B cell (primary cell): ENCODE measurements around the gene SLC2A14. TPM values are rescaled to one million over a fixed set of nuclear protein-coding genes. Genes with fewer than 3 reads are reported as not detected.

Source experiments
- ATAC-seq: fragments of 200-7000 bp; cut with Tn5 transposase; one replicate; pipeline ENCODE4 v1.10.0; 2021; ENCODE audit warnings: low read depth, mild to moderate bottlenecking, moderate number of reproducible peaks, moderate library complexity
- CTCF ChIA-PET: fragments of 350-600 bp; sonication (Branson Sonifier 250); formaldehyde crosslinking; loops from one replicate; lab custom pipeline; 2021; ENCODE audit warnings: antibody characterized with exemption, inconsistent platforms; lab: Charles Lee
- POLR2A ChIA-PET: fragments of 350-600 bp; sonication (Branson Sonifier 250); formaldehyde crosslinking; loops from one replicate; lab custom pipeline; 2021; ENCODE audit warnings: antibody characterized with exemption; lab: Charles Lee
- DNase-seq: peaks from one replicate; pipeline ENCODE4 v3.0.0; 2013
- H2AFZ ChIP-seq: 2 replicates; pipeline ENCODE4 v1.6.1; 2012; ENCODE audit warnings: mild to moderate bottlenecking, low read depth, low read length; ENCODE audit not compliant: insufficient read depth, poor library complexity, severe bottlenecking
- H3K27ac ChIP-seq, 2 donors: 1 replicate in 1 of 2; 2 replicates in 1 of 2; pipeline ENCODE4 v1.5.1; 2012 to 2013; ENCODE audit warnings: low read length in 2 of 2, mild to moderate bottlenecking in 2 of 2, moderate library complexity in 1 of 2
- H3K27me3 ChIP-seq, 4 experiments: fragments of 200-600 bp in 1 of 4; sonication (generic) in 1 of 4; replicated peaks in 1 of 4; 1 replicate in 2 of 4; 2 replicates in 2 of 4; pipeline versions ENCODE4 v1.6.1 to v1.7.0; 2013 to 2016; ENCODE audit warnings: low read length in 3 of 4, mild to moderate bottlenecking in 2 of 4, mixed read lengths in 1 of 4, moderate library complexity in 1 of 4; ENCODE audit not compliant: insufficient read depth in 4 of 4, control insufficient read depth in 3 of 4; ENCODE audit errors: control extremely low read depth in 1 of 4
- H3K36me3 ChIP-seq, 2 experiments: replicated peaks in 1 of 2; 1 replicate in 1 of 2; 2 replicates in 1 of 2; pipeline versions ENCODE4 v1.6.1 to v1.7.1; 2013; ENCODE audit warnings: low read length in 1 of 2; ENCODE audit not compliant: insufficient read depth in 2 of 2, control insufficient read depth in 1 of 2; ENCODE audit errors: control extremely low read depth in 1 of 2, extremely low read depth in 1 of 2
- H3K4me1 ChIP-seq, 2 donors: fragments of 200-600 bp in 1 of 2; sonication (generic) in 1 of 2; 1 replicate in 1 of 2; 2 replicates in 1 of 2; pipeline versions ENCODE4 v1.5.1 to v1.6.1; 2013 to 2017; ENCODE audit warnings: low read length in 2 of 2; ENCODE audit not compliant: control insufficient read depth in 2 of 2, insufficient read depth in 2 of 2
- H3K4me2 ChIP-seq: replicated peaks from 2 replicates; pipeline ENCODE3; 2012; ENCODE audit warnings: mild to moderate bottlenecking, low read depth, low read length; ENCODE audit not compliant: poor library complexity, severe bottlenecking
- H3K4me3 ChIP-seq, 5 experiments: fragments of 200-600 bp in 1 of 5; sonication (generic) in 1 of 5; 1 replicate in 3 of 5; 2 replicates in 2 of 5; pipeline versions ENCODE4 v1.5.1 to v1.7.0; 2011 to 2016; ENCODE audit warnings: low read length in 4 of 5, mild to moderate bottlenecking in 4 of 5, low read depth in 2 of 5, control low read depth in 1 of 5, moderate library complexity in 1 of 5; ENCODE audit not compliant: insufficient read depth in 1 of 5; ENCODE audit errors: control extremely low read depth in 1 of 5, extremely low read depth in 1 of 5
- H3K79me2 ChIP-seq: fragments of 200-600 bp; sonication (generic); one replicate; pipeline ENCODE4 v1.6.0; 2016; ENCODE audit warnings: low read length; ENCODE audit not compliant: control insufficient read depth, insufficient read depth
- H3K9ac ChIP-seq: fragments of 200-600 bp; sonication (generic); 2 replicates; pipeline ENCODE4 v1.6.1; 2017; ENCODE audit warnings: mild to moderate bottlenecking, low read length, moderate library complexity
- H3K9me3 ChIP-seq, 3 donors: one replicate each; pipeline versions ENCODE4 v1.6.1 to v1.7.1; 2013; ENCODE audit warnings: low read length in 2 of 3; ENCODE audit not compliant: control insufficient read depth in 2 of 3, insufficient read depth in 1 of 3; ENCODE audit errors: control extremely low read depth in 1 of 3
- H4K20me1 ChIP-seq: 2 replicates; pipeline ENCODE4 v1.6.0; 2012; ENCODE audit warnings: mild to moderate bottlenecking, low read length; ENCODE audit not compliant: insufficient read depth, control insufficient read depth, poor library complexity, severe bottlenecking
- H3K27ac Mint-ChIP-seq: one replicate; pipeline ENCODE4 v1.8.0; 2021; ENCODE audit warnings: mixed read lengths
- H3K27me3 Mint-ChIP-seq: one replicate; pipeline ENCODE4 v1.8.0; 2021; ENCODE audit warnings: mixed read lengths
- H3K4me1 Mint-ChIP-seq: one replicate; pipeline ENCODE4 v1.8.0; 2021; ENCODE audit warnings: mixed read lengths
- H3K4me3 Mint-ChIP-seq: one replicate; pipeline ENCODE4 v1.8.0; 2021; ENCODE audit warnings: mixed read lengths
- H3K9me3 Mint-ChIP-seq: one replicate; pipeline ENCODE4 v1.8.0; 2022; ENCODE audit warnings: mixed read lengths; ENCODE audit not compliant: insufficient read depth
- EZH2 ChIP-seq: IDR thresholded peaks from 2 replicates; pipeline ENCODE4 v1.6.1; 2012; ENCODE audit warnings: borderline replicate concordance, low read depth, mild to moderate bottlenecking, moderate library complexity, low read length; ENCODE audit not compliant: insufficient read depth, poor library complexity, severe bottlenecking
- WGBS: methylation state at CpG from one replicate; pipeline ENCODE4 v1.1.5; 2013; ENCODE audit warnings: missing lambda C conversion rate; ENCODE audit not compliant: insufficient coverage; 5-methylcytosine and 5-hydroxymethylcytosine counted together
- intact Hi-C: fragments of 100-400 bp; cut with micrococcal nuclease; formaldehyde crosslinking; loops from one replicate; pipeline ENCODE4 v1.10.0; 2022
- polyA plus RNA-seq: library from polyadenylated mRNA; depleted of rRNA; stranded (reverse); fragments of >200 nt; gene quantifications from 2 replicates; pipeline ENCODE4 v1.2.3, GENCODE V29; 2012
- total RNA-seq, 2 donors: library from RNA; stranded (reverse); fragments of 120-200 nt in 1 of 2; gene quantifications; 1 replicate in 1 of 2; 2 replicates in 1 of 2; pipeline versions ENCODE4 v1.2.3 to v1.2.4, GENCODE V29; 2013 to 2022
- TF ChIP-seq, protein P1 (sequence below): fragments of 200-600 bp; IDR thresholded peaks from one replicate; pipeline ENCODE4 v1.8.0; 2022; ENCODE audit warnings: antibody characterized with exemption, mild to moderate bottlenecking

Gene SLC2A14
- total and polyA plus RNA-seq, 2 donors (not counting 1 experiment from before 2014, with no cell fraction given), result 2.5 to 4.7 TPM

DNA sequence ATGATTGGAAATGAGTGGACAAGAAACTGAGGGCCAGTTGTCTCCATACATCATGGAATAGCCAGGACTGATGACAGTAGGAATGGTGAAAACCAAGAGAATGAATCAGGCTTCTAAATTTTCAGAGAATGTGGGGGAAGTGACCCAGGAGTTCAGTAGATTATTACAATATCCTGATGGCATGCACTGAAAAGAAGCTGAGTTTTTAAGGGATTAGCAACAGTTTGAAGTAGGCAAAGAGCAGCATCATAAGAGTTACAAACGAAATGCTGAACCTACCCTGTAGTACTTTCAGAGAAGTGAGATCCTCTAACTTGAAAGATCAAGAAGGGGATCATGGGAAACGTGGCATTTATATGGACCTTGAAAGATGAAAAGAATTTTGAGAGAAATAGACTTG is 13.2 kb downstream of the SLC2A14 start:
- H3K27me3 ChIP-seq, result peaks cover 0 to 8% (median 0%) of the 10 kb centered on the region in 4 experiments
- no peaks in the 10 kb centered on the region for H3K9me3 ChIP-seq
- DNase-seq (no peak), ATAC-seq (no peak)
- H3K9me3 Mint-ChIP-seq, result no peaks in the 10 kb centered on the region
- H3K4me1 ChIP-seq, result peaks cover 3 to 4% of the 10 kb centered on the region in 2 donors
- WGBS, result 35% methylated on average over 2 of the region's 2 CpGs
- TF ChIP-seq EZH2, result no peak
- TF ChIP-seq, protein P1, sequence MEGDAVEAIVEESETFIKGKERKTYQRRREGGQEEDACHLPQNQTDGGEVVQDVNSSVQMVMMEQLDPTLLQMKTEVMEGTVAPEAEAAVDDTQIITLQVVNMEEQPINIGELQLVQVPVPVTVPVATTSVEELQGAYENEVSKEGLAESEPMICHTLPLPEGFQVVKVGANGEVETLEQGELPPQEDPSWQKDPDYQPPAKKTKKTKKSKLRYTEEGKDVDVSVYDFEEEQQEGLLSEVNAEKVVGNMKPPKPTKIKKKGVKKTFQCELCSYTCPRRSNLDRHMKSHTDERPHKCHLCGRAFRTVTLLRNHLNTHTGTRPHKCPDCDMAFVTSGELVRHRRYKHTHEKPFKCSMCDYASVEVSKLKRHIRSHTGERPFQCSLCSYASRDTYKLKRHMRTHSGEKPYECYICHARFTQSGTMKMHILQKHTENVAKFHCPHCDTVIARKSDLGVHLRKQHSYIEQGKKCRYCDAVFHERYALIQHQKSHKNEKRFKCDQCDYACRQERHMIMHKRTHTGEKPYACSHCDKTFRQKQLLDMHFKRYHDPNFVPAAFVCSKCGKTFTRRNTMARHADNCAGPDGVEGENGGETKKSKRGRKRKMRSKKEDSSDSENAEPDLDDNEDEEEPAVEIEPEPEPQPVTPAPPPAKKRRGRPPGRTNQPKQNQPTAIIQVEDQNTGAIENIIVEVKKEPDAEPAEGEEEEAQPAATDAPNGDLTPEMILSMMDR, result no peak
- H3K4me3 ChIP-seq, result no peak overlapping the region
- no peak overlapping the region for H3K4me3 Mint-ChIP-seq
- POLR2A ChIA-PET, result no interaction called here
- H2AFZ ChIP-seq, result no peak overlapping the region
- H3K27me3 Mint-ChIP-seq, result no peaks in the 10 kb centered on the region
- intact Hi-C loops, result no loop called here
- no peaks in the 10 kb centered on the region for H3K79me2 ChIP-seq
- peaks cover 9% of the 10 kb centered on the region for H3K4me1 Mint-ChIP-seq
- CTCF ChIA-PET, result interaction anchor here (0.7 to 4.3 kb wide), 10 partner anchors 15 to 219 kb away, joined by 3 to 34 read pairs (median 7); no protein-coding TSS in a partner anchor
- no peak overlapping the region for H3K27ac Mint-ChIP-seq
- H3K9ac ChIP-seq, result no peak overlapping the region
- no peaks in the 10 kb centered on the region for H3K36me3 ChIP-seq
- no peaks in the 10 kb centered on the region for H4K20me1 ChIP-seq
- no peak overlapping the region for H3K4me2 ChIP-seq
- no peak overlapping the region for H3K27ac ChIP-seq

DNA sequence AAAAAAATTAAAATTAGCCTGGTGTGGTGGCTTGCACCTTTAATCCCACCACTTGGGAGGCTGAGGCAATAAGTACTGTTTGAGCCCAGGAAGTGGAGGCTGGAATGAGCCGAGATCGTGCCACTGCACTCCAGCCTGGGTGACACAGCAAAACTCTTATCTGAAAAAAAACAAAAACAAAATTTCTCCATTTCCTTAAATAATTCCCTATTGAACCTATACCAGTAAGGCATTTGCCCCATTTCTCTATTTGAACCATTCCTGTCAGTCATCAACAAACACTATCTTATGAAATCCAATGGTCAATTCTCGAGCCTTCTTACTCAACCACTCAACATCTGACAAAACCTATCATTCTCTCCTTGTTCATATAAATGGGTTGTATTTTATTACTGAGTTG is 14.7 kb downstream of the SLC2A14 start:
- H3K4me3 ChIP-seq, result no peak overlapping the region
- H3K27ac ChIP-seq, result no peak overlapping the region
- no peaks in the 10 kb centered on the region for H3K79me2 ChIP-seq
- H3K27ac Mint-ChIP-seq, result no peak overlapping the region
- POLR2A ChIA-PET, result no interaction called here
- CTCF ChIA-PET, result interaction anchor here (0.5 to 2.3 kb wide), 2 partner anchors 53 to 74 kb away, joined by 3 to 21 read pairs; no protein-coding TSS in a partner anchor
- no peak for ATAC-seq
- intact Hi-C loops, result no loop called here
- peaks cover 3 to 4% of the 10 kb centered on the region in 2 donors for H3K4me1 ChIP-seq
- no peak overlapping the region for H2AFZ ChIP-seq
- H4K20me1 ChIP-seq, result no peaks in the 10 kb centered on the region
- WGBS, result 67% methylated on average over 2 of the region's 3 CpGs
- H3K9ac ChIP-seq, result no peak overlapping the region
- no peaks in the 10 kb centered on the region for H3K9me3 ChIP-seq
- no peak overlapping the region for H3K4me3 Mint-ChIP-seq
- H3K9me3 Mint-ChIP-seq, result no peaks in the 10 kb centered on the region
- DNase-seq, result no peak
- TF ChIP-seq, protein P1, result no peak
- TF ChIP-seq EZH2, result no peak
- peaks cover 0 to 8% (median 0%) of the 10 kb centered on the region in 4 experiments for H3K27me3 ChIP-seq
- H3K4me1 Mint-ChIP-seq, result peaks cover 6% of the 10 kb centered on the region
- peaks cover 8% of the 10 kb centered on the region for H3K27me3 Mint-ChIP-seq
- H3K36me3 ChIP-seq, result no peaks in the 10 kb centered on the region
- no peak overlapping the region for H3K4me2 ChIP-seq
